ENCODE measurements around the gene PLEKHG2.

The PLEKHG2 gene

DNA sequence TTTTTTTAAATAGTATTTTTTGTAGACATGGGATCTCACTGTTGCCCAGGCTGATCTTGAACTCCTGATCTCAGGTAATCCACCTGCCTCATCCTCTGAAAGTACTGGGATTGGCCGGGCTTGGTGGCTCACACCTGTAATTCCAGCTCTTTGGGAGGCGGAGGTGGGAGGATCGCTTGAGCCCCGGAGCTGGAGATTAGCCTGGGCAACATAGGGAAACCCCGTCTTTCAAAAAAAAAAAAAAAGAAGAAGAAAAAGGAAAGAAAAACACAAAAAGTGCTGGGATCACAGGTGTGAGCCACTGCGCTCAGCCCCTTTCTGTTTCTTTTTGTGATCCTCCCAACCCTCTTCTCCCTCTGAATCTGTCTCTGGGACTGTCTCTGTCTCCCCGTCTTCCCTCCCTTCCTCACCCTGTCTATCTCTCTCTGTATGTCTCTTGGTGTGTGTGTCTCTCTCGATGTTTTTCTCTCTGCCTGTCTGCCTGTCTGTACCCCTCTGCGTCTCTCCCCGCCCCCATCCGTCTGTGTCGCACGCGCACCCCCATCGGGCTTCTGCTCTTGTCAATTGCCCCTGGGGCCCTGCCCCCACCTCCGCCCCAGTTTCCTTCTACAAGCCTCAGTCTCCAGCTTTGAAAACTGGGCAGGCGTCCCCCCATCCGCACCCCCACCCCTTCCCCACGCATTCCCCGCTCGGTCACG lies 6.4 kb upstream of the PLEKHG2 start:
- DNase-seq = no peak

DNA sequence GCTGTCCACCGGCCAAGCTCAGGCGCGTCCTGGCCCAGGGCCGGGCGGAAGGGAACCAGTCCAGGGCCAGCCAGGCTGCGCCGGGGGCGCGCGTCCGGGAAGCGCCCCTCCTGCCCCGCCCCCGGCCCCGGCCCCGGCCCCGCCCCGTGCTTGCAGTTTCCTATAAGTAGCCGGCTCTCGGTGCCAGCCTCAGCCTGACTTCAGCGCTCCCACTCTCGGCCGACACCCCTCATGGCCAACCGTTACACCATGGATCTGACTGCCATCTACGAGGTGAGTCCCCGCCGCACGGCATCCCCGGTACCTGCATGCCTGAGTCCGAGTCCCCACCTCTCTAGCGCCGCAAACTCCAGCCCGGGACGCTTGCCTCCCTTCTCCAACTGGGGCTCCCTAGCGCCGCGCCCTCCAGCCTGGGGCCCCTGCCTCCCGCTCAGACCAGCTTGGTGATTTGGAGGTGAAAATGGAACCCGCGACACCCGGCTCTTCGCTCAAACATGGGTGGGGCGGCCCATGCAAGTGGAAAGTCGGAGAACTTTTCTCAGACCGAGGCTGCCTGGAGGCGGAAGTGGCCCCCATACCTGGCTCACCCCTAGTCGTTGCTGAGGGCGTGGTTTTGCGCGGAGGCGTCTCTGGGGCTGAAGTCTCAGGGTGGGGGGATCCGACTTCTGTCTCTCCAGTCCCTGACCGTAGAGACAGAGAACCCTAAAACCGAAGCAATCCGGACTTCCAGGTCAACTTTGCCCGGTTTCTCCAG lies 5.6 kb upstream of the PLEKHG2 start, which contains the start of gene ZFP36:
Gene ZFP36 (plus strand): TSS at position 192 of the 754 bp plus-strand sequence. CDS start 58 bp downstream, at position 250.
- peak; percentile 82 to 91 for DNase-seq

GRCh38 chr19:39407410-39407659 lies 5.1 kb upstream of the PLEKHG2 start:
- no peak for DNase-seq

DNA sequence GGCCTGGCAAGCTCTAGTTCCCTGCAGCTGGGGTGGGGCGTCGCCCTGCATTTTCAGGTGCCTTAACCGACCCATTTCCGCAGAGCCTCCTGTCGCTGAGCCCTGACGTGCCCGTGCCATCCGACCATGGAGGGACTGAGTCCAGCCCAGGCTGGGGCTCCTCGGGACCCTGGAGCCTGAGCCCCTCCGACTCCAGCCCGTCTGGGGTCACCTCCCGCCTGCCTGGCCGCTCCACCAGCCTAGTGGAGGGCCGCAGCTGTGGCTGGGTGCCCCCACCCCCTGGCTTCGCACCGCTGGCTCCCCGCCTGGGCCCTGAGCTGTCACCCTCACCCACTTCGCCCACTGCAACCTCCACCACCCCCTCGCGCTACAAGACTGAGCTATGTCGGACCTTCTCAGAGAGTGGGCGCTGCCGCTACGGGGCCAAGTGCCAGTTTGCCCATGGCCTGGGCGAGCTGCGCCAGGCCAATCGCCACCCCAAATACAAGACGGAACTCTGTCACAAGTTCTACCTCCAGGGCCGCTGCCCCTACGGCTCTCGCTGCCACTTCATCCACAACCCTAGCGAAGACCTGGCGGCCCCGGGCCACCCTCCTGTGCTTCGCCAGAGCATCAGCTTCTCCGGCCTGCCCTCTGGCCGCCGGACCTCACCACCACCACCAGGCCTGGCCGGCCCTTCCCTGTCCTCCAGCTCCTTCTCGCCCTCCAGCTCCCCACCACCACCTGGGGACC lies 4.6 kb upstream of the PLEKHG2 start:
- peak; percentile 29 to 45 for DNase-seq

DNA sequence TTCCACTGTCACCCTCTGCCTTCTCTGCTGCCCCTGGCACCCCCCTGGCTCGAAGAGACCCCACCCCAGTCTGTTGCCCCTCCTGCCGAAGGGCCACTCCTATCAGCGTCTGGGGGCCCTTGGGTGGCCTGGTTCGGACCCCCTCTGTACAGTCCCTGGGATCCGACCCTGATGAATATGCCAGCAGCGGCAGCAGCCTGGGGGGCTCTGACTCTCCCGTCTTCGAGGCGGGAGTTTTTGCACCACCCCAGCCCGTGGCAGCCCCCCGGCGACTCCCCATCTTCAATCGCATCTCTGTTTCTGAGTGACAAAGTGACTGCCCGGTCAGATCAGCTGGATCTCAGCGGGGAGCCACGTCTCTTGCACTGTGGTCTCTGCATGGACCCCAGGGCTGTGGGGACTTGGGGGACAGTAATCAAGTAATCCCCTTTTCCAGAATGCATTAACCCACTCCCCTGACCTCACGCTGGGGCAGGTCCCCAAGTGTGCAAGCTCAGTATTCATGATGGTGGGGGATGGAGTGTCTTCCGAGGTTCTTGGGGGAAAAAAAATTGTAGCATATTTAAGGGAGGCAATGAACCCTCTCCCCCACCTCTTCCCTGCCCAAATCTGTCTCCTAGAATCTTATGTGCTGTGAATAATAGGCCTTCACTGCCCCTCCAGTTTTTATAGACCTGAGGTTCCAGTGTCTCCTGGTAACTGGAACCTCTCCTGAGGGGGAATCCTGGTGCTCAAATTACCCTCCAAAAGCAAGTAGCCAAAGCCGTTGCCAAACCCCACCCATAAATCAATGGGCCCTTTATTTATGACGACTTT lies 3.9 kb upstream of the PLEKHG2 start:
- DNase-seq = no peak

- DNase-seq = peak; percentile 71 to 75
Observed at GRCh38 chr19:39409208-39410016, 3.1 kb upstream of the PLEKHG2 start.

DNA sequence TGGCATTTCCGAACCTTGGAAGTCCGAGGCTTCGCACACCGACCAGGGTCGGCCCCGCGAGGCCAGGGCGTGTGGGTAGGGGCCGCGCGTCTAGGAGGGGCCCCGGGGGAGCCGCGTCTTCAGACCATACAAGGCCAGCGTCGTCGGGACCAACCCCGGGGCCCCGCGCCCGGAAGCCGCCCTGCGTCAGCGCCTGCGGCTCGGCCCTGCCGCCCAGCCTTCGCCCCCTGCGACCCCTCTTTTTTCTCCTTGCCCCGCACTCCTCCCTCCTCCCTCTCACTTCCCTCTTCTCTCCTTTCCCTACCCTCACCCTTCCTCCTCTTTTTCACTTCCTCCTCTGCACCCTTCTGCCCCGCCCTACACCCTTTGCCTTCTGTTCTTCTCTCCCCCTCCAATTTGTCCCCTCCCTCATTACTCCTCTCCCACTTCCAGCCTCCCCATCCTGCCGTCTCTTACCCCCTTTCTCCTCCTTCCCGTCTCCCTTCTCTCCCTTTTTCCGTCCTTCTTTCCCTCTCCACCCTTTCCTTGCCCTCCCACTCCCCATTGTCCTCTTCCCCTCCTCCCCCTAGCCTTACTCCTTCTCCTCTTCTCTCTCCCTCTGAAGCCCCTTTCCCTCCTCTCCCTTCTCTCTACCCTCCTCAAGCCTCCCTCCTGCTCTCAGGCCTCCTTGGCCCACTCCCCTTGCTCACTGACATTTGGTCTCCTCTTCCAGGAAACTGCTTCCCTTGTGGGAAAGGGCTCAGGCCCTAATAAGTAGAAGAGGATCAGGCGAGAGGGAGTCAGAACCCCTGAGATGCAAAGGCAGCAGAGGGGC lies 2.2 kb upstream of the PLEKHG2 start:
- DNase-seq = peak; percentile 49 to 69

GRCh38 chr19:39410831-39411080 lies 1.7 kb upstream of the PLEKHG2 start:
- DNase-seq = no peak

DNA sequence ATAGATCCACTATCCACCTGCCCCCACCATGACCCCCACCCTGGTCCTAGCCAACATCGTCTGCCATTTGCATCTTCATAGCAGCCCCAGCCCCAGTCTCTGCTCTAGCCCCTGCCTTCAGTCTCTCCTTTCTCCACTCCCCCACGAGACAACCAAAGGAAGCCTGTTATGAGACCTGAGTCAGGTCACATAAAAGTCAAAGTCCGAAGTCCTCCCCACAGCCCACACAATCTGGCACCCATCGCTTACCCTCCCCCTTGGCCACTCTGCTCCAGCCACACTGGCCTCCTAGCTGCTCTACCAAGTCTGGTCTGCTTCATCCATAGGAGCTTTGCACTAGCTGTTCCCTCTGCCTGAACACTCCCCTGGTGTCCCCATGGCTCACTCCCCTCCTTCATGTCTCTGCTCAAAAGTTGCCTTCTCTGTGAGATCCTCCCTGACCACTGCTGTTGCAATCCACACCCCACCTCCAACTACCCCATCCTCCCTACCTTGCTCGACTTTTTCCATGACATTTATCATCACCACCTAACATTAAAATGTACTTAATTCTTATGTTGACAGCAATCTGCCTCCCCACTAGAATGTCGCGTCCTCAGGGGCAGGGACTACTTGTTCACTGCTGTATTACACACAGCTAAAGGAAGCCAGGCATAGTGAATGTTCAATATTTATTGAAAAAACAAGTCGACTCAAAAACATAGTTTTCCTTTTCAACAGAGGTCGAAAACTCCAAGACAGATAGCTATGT lies 1.2 kb upstream of the PLEKHG2 start:
- DNase-seq = peak in 1 of 2 donors; percentile 31

DNA sequence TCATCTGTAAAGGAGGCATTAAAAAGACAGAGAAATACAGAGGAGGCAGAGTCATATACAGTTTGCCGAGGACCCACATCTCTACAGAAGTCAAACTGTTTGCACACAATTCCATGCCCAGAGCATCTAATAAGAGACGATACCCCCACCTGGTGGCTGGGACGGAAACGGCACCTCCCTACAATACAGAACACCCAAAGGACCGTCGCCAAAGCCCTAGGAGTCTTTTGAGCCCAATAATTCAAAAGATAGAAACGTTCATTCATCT lies 703 bp upstream of the PLEKHG2 start:
- DNase-seq = peak; percentile 93 to 95

- no peak for DNase-seq
Observed at GRCh38 chr19:39412867-39413271, 400 bp downstream of the PLEKHG2 start.

DNA sequence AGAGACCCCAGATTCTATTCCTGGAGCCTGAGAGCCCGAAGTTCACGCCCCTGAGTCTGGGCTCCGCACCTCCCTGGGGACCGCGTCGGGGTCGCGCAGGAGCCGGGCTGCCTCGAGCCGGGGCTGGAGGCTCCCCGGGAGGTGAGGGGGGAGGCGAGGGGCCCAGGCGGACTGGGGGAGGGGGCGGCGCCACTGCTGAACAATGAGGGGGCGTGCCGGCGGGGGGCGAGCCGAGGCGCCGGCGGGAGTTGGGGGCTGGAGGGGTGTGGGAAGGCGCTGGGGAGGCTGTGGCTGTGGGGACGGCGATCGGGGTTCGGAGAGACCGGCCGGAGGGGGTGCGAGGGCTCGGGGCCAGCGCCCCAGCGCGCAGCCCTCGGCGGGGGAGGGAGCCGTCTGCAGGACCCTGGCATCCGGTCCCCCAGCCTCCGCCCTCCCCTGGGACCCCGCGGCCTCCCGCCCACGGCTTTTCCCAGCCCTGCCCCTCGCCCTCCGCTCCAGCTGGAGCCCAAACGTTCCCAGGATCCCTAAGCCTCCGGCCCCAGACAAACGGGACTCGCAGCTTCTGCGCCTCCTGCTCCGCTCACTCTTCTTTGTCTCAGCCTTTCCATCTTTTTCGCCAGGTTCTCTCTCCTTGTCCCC lies 922 bp downstream of the PLEKHG2 start:
- DNase-seq = no peak

- DNase-seq = no peak
Observed at GRCh38 chr19:39413911-39414608, 1.6 kb downstream of the PLEKHG2 start.

DNA sequence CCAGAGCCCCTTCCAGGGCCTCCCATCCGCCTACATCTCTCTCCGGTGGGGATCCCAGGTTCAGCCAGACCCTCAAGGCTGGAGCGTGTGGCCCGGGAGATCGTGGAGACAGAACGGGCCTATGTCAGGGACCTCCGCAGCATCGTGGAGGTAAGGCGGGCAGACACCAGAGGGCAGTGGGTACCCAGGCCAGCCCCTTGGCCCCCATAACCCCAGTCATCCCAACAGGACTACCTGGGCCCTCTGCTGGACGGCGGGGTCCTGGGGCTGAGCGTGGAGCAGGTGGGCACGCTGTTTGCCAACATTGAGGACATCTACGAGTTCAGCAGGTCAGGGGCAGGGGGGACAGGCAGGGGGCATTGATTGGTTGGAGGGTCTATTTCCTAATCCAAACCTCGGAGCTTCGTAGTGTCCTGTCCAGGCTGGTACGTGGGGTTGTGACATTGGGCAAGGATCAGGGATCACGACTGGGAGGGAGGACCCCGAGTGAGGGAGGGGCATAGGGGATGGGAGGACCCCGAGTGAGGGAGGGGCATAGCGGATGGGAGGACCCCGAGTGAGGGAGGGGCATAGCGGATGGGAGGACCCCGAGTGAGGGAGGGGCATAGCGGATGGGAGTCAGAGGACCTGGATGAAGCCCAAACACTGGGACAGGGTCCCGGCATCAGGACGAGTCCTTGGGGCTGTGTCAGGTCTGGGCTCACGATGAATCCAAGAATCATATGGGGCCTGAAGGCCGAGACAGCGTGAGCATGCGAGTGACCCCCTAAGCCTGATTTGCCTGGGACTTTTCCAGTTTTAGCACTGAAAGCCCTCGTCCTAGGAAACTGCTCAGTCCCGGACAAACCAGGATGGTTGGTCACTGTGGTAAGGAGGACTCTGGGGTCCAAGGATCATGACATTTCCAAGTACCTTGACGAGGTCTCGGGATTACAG lies 2.9 kb downstream of the PLEKHG2 start:
- no peak for DNase-seq

DNA sequence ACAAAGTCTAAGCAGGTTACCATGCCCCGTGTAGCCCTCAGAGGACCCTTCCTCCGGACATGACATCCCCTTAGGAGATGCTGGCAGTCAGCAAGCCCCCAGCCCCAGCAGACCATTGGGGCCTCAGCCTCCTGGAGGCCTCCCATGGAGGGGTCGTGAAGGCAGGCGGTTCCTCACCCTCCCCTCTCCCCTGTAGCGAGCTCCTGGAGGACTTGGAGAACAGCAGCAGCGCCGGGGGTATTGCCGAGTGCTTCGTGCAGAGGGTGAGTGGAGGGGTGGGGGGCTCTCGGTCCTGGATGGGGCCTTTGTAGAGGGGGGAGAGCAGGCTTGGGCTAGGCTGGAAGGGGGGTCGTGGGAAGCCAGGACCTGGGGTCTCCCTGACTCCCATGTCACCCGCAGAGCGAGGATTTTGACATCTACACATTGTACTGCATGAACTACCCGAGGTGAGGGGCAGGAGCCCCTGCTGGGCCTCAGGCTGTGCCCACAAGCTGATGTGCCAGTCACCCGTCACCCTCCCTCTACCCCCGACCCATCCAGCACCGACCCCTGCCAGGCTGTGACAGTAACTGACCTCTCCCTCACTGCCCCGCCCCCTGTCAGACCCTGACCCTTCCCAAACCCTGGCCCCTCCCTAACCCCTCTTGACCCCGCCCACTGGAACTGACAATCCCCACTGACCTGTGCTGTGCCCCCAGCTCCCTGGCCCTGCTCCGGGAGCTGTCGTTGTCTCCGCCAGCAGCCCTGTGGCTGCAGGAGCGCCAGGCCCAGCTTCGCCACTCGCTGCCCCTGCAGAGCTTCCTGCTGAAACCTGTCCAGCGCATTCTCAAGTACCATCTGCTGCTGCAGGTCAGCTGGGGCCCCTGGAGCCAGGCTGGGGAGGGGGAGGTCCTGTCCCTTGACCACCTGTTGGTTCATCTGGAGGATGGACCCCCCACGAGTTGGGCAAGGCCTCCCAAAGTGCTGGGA lies 4.0 kb downstream of the PLEKHG2 start:
- DNase-seq = no peak

DNA sequence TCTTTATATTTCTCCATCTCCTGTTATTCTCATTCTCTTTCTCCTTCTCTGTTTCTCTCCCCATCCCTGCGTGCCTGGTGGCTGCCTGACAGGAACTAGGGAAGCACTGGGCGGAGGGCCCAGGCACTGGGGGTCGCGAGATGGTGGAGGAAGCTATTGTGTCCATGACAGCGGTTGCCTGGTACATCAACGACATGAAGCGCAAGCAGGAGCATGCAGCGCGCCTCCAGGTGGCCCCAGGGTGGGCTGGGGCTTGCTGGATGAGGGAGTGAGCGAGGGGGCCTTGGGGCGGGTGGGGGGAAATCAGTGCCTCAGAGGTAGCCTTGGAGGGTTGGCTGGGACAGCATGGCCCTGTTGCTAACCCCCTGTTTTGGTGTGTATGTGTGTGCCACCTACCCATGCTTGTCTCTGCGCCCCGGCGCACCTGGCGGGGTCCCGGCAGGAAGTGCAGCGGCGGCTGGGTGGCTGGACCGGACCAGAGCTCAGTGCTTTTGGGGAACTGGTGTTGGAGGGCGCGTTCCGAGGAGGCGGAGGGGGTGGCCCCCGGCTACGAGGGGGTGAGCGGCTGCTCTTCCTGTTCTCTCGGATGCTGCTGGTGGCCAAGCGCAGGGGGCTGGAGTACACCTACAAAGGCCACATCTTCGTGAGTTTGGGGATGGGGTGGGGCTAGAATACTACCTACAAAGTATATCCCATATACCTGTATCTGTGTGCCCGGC lies 5.2 kb downstream of the PLEKHG2 start:
- no peak for DNase-seq

DNA sequence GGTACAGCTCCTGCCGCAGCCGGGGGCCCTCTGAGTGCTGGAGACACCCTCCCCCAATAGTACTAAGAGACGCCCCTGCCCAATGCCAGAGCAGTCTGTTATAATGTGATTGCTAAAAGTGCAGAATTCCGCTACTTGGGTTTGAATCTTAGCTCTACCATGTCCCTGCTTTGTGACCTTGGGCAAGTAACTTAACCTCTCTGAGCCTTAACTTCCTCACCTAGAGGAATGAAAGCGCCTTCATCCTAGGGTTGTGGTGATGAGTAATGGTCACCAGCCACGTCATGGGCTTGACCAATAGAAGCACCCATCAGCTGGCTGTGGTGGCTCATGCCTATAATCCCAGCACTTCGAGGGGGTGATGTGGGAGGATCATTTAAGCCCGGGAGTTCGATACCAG lies 6.5 kb downstream of the PLEKHG2 start:
- peak in 1 of 2 donors; percentile 35 for DNase-seq
